HG03571 (cell line): Measurements from ENCODE around the gene C6.
"Not testable (repeated sequence)": the region's sequence is repeated elsewhere in the genome, so short reads cannot be mapped to it uniquely, and the experiment has no call there.

Experiments
- ATAC-seq: cut with Tn5 transposase; IDR thresholded peaks from one replicate; pipeline ENCODE4 v1.9.1; 2021; ENCODE audit not compliant: unreplicated experiment

C6 gene

GRCh38 chr5:41213340-41213739 is at the start of gene C6:
TSS of gene C6 (minus strand) at chr5:41213532. CDS start at chr5:41203230, 10,302 bp downstream.
- ATAC-seq, result no peak

- ATAC-seq, result no peak
Measured at GRCh38 chr5:41256400-41256799, 43.1 kb upstream of the C6 start.

- no peak for ATAC-seq
Measured at GRCh38 chr5:41253109-41253508, 39.8 kb upstream of the C6 start.

- no peak for ATAC-seq
Measured at GRCh38 chr5:41252036-41252435, 38.7 kb upstream of the C6 start.

GRCh38 chr5:41250351-41250987 is 37.1 kb upstream of the C6 start:
- ATAC-seq, result no peak

GRCh38 chr5:41247135-41247534 is 33.8 kb upstream of the C6 start:
- no peak for ATAC-seq

- no peak for ATAC-seq
Measured at GRCh38 chr5:41246376-41246775, 33.0 kb upstream of the C6 start.

- ATAC-seq, result no peak
Measured at GRCh38 chr5:41243558-41243957, 30.2 kb upstream of the C6 start.

GRCh38 chr5:41240985-41241384 is 27.7 kb upstream of the C6 start:
- no peak for ATAC-seq

- ATAC-seq, result no peak
Measured at GRCh38 chr5:41240390-41240789, 27.1 kb upstream of the C6 start.

- no peak for ATAC-seq
Measured at GRCh38 chr5:41234475-41234874, 21.1 kb upstream of the C6 start.

GRCh38 chr5:41232797-41233196 is 19.5 kb upstream of the C6 start:
- no peak for ATAC-seq

GRCh38 chr5:41230276-41230675 is 16.9 kb upstream of the C6 start:
- ATAC-seq, result not testable (repeated sequence)

GRCh38 chr5:41223962-41224361 is 10.6 kb upstream of the C6 start:
- ATAC-seq, result no peak

GRCh38 chr5:41219658-41220269 is 6.4 kb upstream of the C6 start:
- ATAC-seq, result no peak

- no peak for ATAC-seq
Measured at GRCh38 chr5:41218929-41219657, 5.8 kb upstream of the C6 start.

GRCh38 chr5:41214182-41214581 is 850 bp upstream of the C6 start:
- ATAC-seq, result no peak

GRCh38 chr5:41212935-41213334 is 397 bp downstream of the C6 start:
- no peak for ATAC-seq

- ATAC-seq, result no peak
Measured at GRCh38 chr5:41211417-41211816, 1.9 kb downstream of the C6 start.

- not testable (repeated sequence) for ATAC-seq
Measured at GRCh38 chr5:41205475-41205874, 7.9 kb downstream of the C6 start.

- no peak for ATAC-seq
Measured at GRCh38 chr5:41203033-41203432, 10.3 kb downstream of the C6 start.

- no peak for ATAC-seq
Measured at GRCh38 chr5:41201082-41201772, 12.1 kb downstream of the C6 start.
